HepG2 (cell line): ENCODE data around the gene MTARC1. TPM values are rescaled to one million over a fixed set of nuclear protein-coding genes. Genes with fewer than 3 reads are reported as not detected.

ENCODE experiments used
- ATAC-seq: fragments of 200-7000 bp; cut with Tn5 transposase; 3 replicates; pipeline ENCODE4 v1.9.1; 2020; ENCODE audit warnings: mild to moderate bottlenecking, moderate library complexity
- BruUV-seq: library from RNA; stranded (reverse); fragments of 400-500 nt; replicated peaks from 2 replicates; lab custom pipeline; 2021; lab: Mats Ljungman, UMichigan
- CTCF ChIA-PET: fragments of 300-600 bp; formaldehyde crosslinking; extraction: SDS; loops from one replicate; lab custom pipeline; 2021; ENCODE audit warnings: low total read pairs, inconsistent platforms, low intra/inter-chr PET ratio; lab: Yijun Ruan, JAX
- POLR2A ChIA-PET: fragments of 350-600 bp; sonication (Branson Sonifier 250); formaldehyde crosslinking; loops from one replicate; lab custom pipeline; 2020; ENCODE audit warnings: antibody characterized with exemption, inconsistent platforms; lab: Yijun Ruan, JAX
- DNase-seq: peaks from one replicate; pipeline ENCODE4 v3.0.0-alpha.2; 2015; ENCODE audit warnings: low spot score
- FAIRE-seq: peaks from 3 replicates; lab custom pipeline; 2011; peaks lifted over from hg19 to GRCh38; lab: Jason Lieb, UNC
- H2AFZ ChIP-seq: one replicate; pipeline ENCODE4 v1.6.1; 2011; ENCODE audit warnings: low read length, inconsistent platforms
- H3K27ac ChIP-seq: fragments of 300-600 bp; 3 replicates; pipeline ENCODE4 v1.8.0; 2011; ENCODE audit warnings: mixed run types, mild to moderate bottlenecking, mixed read lengths, low read length, inconsistent platforms; ENCODE audit not compliant: insufficient read depth; ENCODE audit errors: extremely low read length
- H3K27me3 ChIP-seq, 2 experiments: fragments of 200-600 bp in 1 of 2; 2 replicates in 1 of 2; 3 replicates in 1 of 2; pipeline versions ENCODE4 v1.6.0 to v1.8.0; 2011; ENCODE audit warnings: low read length in 2 of 2, mild to moderate bottlenecking in 2 of 2, moderate library complexity in 2 of 2, inconsistent platforms in 1 of 2; ENCODE audit not compliant: insufficient read depth in 2 of 2, control insufficient read depth in 1 of 2
- H3K36me3 ChIP-seq, 2 experiments: fragments of 200-600 bp in 1 of 2; replicated peaks in 1 of 2; 2 replicates in 1 of 2; 3 replicates in 1 of 2; pipeline versions ENCODE4 v1.5.1 to v1.8.0; 2011; ENCODE audit warnings: low read length in 2 of 2, inconsistent platforms in 1 of 2; ENCODE audit not compliant: insufficient read depth in 2 of 2, control insufficient read depth in 1 of 2
- H3K4me1 ChIP-seq: 2 replicates; pipeline ENCODE4 v1.5.1; 2012; ENCODE audit warnings: low read length, inconsistent platforms; ENCODE audit not compliant: insufficient read depth
- H3K4me2 ChIP-seq: 2 replicates; pipeline ENCODE4 v1.6.0; 2011; ENCODE audit warnings: low read depth, low read length, inconsistent platforms
- H3K4me3 ChIP-seq, 3 experiments: fragments of 200-600 bp in 1 of 3; sonication (generic), shearing (Covaris generic) in 1 of 3; replicated peaks in 1 of 3; 2 replicates each; pipeline ENCODE4 v1.5.1; 2011 to 2016; ENCODE audit warnings: low read length in 3 of 3, inconsistent platforms in 2 of 3, low read depth in 2 of 3, mild to moderate bottlenecking in 2 of 3, control low read depth in 1 of 3, mixed read lengths in 1 of 3; ENCODE audit not compliant: insufficient read depth in 1 of 3
- H3K79me2 ChIP-seq: one replicate; pipeline ENCODE4 v1.6.1; 2011; ENCODE audit warnings: low read length, inconsistent platforms; ENCODE audit not compliant: insufficient read depth
- H3K9ac ChIP-seq: 2 replicates; pipeline ENCODE4 v1.6.0; 2011; ENCODE audit warnings: mild to moderate bottlenecking, low read depth, low read length, inconsistent platforms; ENCODE audit not compliant: insufficient read depth
- H3K9me3 ChIP-seq: 2 replicates; pipeline ENCODE4 v1.5.1; 2012; ENCODE audit warnings: mild to moderate bottlenecking, low read length
- H4K20me1 ChIP-seq: 2 replicates; pipeline ENCODE4 v1.6.0; 2011; ENCODE audit warnings: inconsistent platforms, mild to moderate bottlenecking, low read length, moderate library complexity; ENCODE audit not compliant: insufficient read depth
- ATF7 ChIP-seq, 2 experiments: fragments of 450-650 bp in 1 of 2; sonication (generic) in 1 of 2; formaldehyde crosslinking in 1 of 2; IDR thresholded peaks; 2 replicates each; pipeline versions ENCODE4 v1.4.0 to v1.6.1; 2016 to 2020; ENCODE audit warnings: antibody characterized with exemption in 1 of 2, mild to moderate bottlenecking in 1 of 2, missing genetic modification reagents in 1 of 2
- CENPX ChIP-seq: sonication (generic); formaldehyde crosslinking; IDR thresholded peaks from 2 replicates; pipeline ENCODE4 v1.9.0; 2021; ENCODE audit warnings: mild to moderate bottlenecking, missing genetic modification reagents, moderate library complexity
- KMT2B ChIP-seq: IDR thresholded peaks from 2 replicates; pipeline ENCODE4 v1.6.1; 2016; ENCODE audit warnings: missing genetic modification reagents, missing compliant biosample characterization
- MBNL3 ChIP-seq: fragments of 250-450 bp; sonication (Bioruptor Pico); conservative IDR thresholded peaks from 2 replicates; pipeline ENCODE4 v1.8.0; 2022; ENCODE audit warnings: mild to moderate bottlenecking, inconsistent platforms
- MEF2D ChIP-seq: sonication (generic); formaldehyde crosslinking; IDR thresholded peaks from 2 replicates; pipeline ENCODE4 v1.5.1; 2020; ENCODE audit warnings: mild to moderate bottlenecking, missing genetic modification reagents
- PHF5A ChIP-seq: IDR thresholded peaks from one replicate; pipeline ENCODE4 v1.6.1; 2018; ENCODE audit warnings: low read depth, missing genetic modification reagents; ENCODE audit not compliant: unreplicated experiment
- RXRB ChIP-seq: IDR thresholded peaks from 2 replicates; pipeline ENCODE4 v1.6.1; 2016; ENCODE audit warnings: borderline replicate concordance, missing genetic modification reagents, missing compliant biosample characterization
- SIX4 ChIP-seq: sonication (generic); formaldehyde crosslinking; IDR thresholded peaks from 2 replicates; pipeline ENCODE4 v1.4.0; 2020; ENCODE audit warnings: missing genetic modification reagents
- TCF7 ChIP-seq: sonication (generic); IDR thresholded peaks from 2 replicates; pipeline ENCODE4 v1.6.1; 2016; ENCODE audit warnings: antibody characterized with exemption, low read depth
- ZBTB42 ChIP-seq: sonication (generic); formaldehyde crosslinking; IDR thresholded peaks from 2 replicates; pipeline ENCODE4 v1.5.0; 2020; ENCODE audit warnings: mild to moderate bottlenecking, missing genetic modification reagents
- ZNF296 ChIP-seq: sonication (generic); formaldehyde crosslinking; conservative IDR thresholded peaks from 2 replicates; pipeline ENCODE4 v1.5.0; 2020; ENCODE audit warnings: mild to moderate bottlenecking, missing genetic modification reagents
- WGBS: methylation state at CpG from one replicate; pipeline ENCODE4 v1.1.6; 2017; ENCODE audit warnings: low lambda C conversion rate; 5-methylcytosine and 5-hydroxymethylcytosine counted together
- in situ Hi-C: cut with HindIII; loops from 2 replicates; pipeline ENCODE4 v1.10.0; 2017; ENCODE audit warnings: low pct_unique_long_range_greater_than_20kb; ENCODE audit not compliant: extremely low pct_ligation_motif_present
- intact Hi-C: fragments of 100-400 bp; cut with micrococcal nuclease; formaldehyde crosslinking; loops from one replicate; pipeline ENCODE4 v1.10.0; 2022; ENCODE audit not compliant: unreplicated experiment
- polyA plus RNA-seq, 8 experiments: library from polyadenylated mRNA; depleted of rRNA in 3 of 8; stranded (reverse) in 7 of 8; unstranded in 1 of 8; fragments of >200 nt; fragmentation: Illumina TruSeq in 4 of 8; extraction: Trizol in 4 of 8; gene quantifications; 2 replicates each; pipeline versions ENCODE4 v1.2.1 to v1.2.3, GENCODE V29; 2011 to 2016; ENCODE audit warnings: low read depth in 4 of 8, missing spikeins in 1 of 8, mixed read lengths in 1 of 8; ENCODE audit not compliant: insufficient read depth in 1 of 8
- total RNA-seq, 5 experiments: library from RNA; depleted of rRNA; stranded (reverse); fragments of >200 nt; fragmentation: Illumina TruSeq; extraction: Trizol; gene quantifications; 2 replicates each; pipeline ENCODE4 v1.2.3, GENCODE V29; 2016; ENCODE audit warnings: low read depth in 1 of 5
- TF ChIP-seq, protein P1 (sequence below): sonication (generic); formaldehyde crosslinking; IDR thresholded peaks from 2 replicates; pipeline ENCODE4 v1.9.0; 2021; ENCODE audit warnings: missing genetic modification reagents, borderline replicate concordance
- TF ChIP-seq, protein P2 (sequence below): sonication (generic); formaldehyde crosslinking; IDR thresholded peaks from 2 replicates; pipeline ENCODE4 v1.4.0; 2020; ENCODE audit warnings: mild to moderate bottlenecking, missing genetic modification reagents
- TF ChIP-seq, protein P3 (sequence below): sonication (generic); formaldehyde crosslinking; IDR thresholded peaks from 2 replicates; pipeline ENCODE4 v1.5.0; 2020; ENCODE audit warnings: missing genetic modification reagents

Gene MTARC1
- total and polyA plus RNA-seq, 2 of the 13 experiments (the other 11 are each of a cell fraction or from before 2014, with no cell fraction given): 19.4 to 106 TPM

DNA sequence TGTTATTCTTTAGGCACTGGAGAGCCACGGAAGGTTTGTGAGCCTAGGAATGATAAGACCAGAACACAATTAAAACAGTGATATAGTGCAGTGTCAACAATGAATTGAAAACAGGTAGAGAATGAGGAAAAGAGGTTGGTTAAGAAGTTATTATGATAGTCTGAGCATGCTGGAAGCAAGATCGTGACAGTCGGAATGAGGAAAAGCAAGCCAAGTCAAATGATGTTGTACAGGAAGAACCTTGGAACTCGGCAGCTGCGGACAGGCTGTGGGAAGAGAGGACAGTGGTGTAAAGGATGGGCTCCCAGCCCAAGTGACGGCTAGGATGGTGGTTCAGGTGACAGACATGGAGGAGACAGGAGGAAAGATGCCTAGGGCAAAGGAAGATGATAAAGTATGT is 25.6 kb downstream of the MTARC1 start:
- H3K9ac ChIP-seq: no peak overlapping the region
- BruUV-seq: no TSS peak
- no peaks in the 10 kb centered on the region for H3K79me2 ChIP-seq
- H4K20me1 ChIP-seq: no peaks in the 10 kb centered on the region
- 65% methylated on average over 6 of the region's 6 CpGs for WGBS
- no peak for ATAC-seq
- no peaks in the 10 kb centered on the region for H3K27me3 ChIP-seq
- H2AFZ ChIP-seq: no peak overlapping the region
- H3K27ac ChIP-seq: no peak overlapping the region
- no peaks in the 10 kb centered on the region for H3K4me1 ChIP-seq
- H3K4me2 ChIP-seq: no peak overlapping the region
- CTCF ChIA-PET: no interaction called here
- in situ Hi-C loops: no loop called here
- POLR2A ChIA-PET: no interaction called here
- intact Hi-C loops: loop anchor here (5.0 kb wide), 1 partner anchor 390 kb away; no protein-coding TSS in a partner anchor
- no peaks in the 10 kb centered on the region for H3K9me3 ChIP-seq
- no peak overlapping the region for H3K4me3 ChIP-seq
- no peak for TF ChIP-seq CENPX (CRISPR knock-in tag)
- no peak for TF ChIP-seq SIX4 (CRISPR knock-in tag)
- TF ChIP-seq, protein P1, sequence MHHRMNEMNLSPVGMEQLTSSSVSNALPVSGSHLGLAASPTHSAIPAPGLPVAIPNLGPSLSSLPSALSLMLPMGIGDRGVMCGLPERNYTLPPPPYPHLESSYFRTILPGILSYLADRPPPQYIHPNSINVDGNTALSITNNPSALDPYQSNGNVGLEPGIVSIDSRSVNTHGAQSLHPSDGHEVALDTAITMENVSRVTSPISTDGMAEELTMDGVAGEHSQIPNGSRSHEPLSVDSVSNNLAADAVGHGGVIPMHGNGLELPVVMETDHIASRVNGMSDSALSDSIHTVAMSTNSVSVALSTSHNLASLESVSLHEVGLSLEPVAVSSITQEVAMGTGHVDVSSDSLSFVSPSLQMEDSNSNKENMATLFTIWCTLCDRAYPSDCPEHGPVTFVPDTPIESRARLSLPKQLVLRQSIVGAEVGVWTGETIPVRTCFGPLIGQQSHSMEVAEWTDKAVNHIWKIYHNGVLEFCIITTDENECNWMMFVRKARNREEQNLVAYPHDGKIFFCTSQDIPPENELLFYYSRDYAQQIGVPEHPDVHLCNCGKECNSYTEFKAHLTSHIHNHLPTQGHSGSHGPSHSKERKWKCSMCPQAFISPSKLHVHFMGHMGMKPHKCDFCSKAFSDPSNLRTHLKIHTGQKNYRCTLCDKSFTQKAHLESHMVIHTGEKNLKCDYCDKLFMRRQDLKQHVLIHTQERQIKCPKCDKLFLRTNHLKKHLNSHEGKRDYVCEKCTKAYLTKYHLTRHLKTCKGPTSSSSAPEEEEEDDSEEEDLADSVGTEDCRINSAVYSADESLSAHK: no peak
- no peak for TF ChIP-seq PHF5A (CRISPR knock-in tag)
- TF ChIP-seq TCF7: no peak
- peaks cover 7 to 52% of the 10 kb centered on the region in 2 experiments; a peak in 4 of 5 replicates for H3K36me3 ChIP-seq
- FAIRE-seq: no peak
- no peak for DNase-seq

DNA sequence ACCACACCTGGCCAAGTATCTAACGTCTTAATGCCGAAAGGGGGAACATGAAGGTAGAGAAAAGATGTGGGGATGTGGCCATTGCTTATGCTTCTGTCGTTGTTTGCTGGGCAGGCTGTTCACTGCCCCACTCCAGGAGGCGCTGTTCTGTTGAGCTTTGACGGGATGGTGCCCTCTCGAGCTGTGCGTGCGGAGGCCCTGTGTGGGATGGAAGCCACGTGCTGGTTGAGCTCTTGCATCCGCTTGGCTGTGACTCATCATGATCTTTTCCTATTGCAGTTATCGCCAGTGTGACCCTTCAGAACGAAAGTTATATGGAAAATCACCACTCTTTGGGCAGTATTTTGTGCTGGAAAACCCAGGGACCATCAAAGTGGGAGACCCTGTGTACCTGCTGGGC is 26.3 kb downstream of the MTARC1 start:
- ChIA-PET CTCF (no interaction called here), POLR2A (no interaction called here)
- intact Hi-C loops (loop anchor here (5.0 kb wide), 1 partner anchor 389 kb away; no protein-coding TSS in a partner anchor), in situ Hi-C loops (no loop called here)
- DNase-seq: no peak
- no peaks in the 10 kb centered on the region for H3K9me3 ChIP-seq
- no TSS peak for BruUV-seq
- no peak for ATAC-seq
- no peak overlapping the region for H3K4me3 ChIP-seq
- WGBS: 96% methylated on average over 12 of the region's 12 CpGs
- H3K36me3 ChIP-seq: peaks cover 7 to 51% of the 10 kb centered on the region in 2 experiments; a peak in 4 of 5 replicates
- H3K79me2 ChIP-seq: no peaks in the 10 kb centered on the region
- H3K4me2 ChIP-seq: no peak overlapping the region
- FAIRE-seq: no peak
- H3K9ac ChIP-seq: no peak overlapping the region
- H3K4me1 ChIP-seq: no peaks in the 10 kb centered on the region
- no peaks in the 10 kb centered on the region for H3K27me3 ChIP-seq
- no peak overlapping the region for H2AFZ ChIP-seq
- no peak overlapping the region for H3K27ac ChIP-seq
- no peaks in the 10 kb centered on the region for H4K20me1 ChIP-seq
- TF ChIP-seq ZNF296 (CRISPR knock-in tag) (no peak), RXRB (no peak), MEF2D (no peak), ATF7 (IDR thresholded peaks at IDR 0.05) (no peak), ATF7 (CRISPR knock-in tag; IDR thresholded peaks at IDR 0.05) (no peak), ZBTB42 (CRISPR knock-in tag) (no peak), MBNL3 (no peak), KMT2B (no peak)
- TF ChIP-seq, protein P2, sequence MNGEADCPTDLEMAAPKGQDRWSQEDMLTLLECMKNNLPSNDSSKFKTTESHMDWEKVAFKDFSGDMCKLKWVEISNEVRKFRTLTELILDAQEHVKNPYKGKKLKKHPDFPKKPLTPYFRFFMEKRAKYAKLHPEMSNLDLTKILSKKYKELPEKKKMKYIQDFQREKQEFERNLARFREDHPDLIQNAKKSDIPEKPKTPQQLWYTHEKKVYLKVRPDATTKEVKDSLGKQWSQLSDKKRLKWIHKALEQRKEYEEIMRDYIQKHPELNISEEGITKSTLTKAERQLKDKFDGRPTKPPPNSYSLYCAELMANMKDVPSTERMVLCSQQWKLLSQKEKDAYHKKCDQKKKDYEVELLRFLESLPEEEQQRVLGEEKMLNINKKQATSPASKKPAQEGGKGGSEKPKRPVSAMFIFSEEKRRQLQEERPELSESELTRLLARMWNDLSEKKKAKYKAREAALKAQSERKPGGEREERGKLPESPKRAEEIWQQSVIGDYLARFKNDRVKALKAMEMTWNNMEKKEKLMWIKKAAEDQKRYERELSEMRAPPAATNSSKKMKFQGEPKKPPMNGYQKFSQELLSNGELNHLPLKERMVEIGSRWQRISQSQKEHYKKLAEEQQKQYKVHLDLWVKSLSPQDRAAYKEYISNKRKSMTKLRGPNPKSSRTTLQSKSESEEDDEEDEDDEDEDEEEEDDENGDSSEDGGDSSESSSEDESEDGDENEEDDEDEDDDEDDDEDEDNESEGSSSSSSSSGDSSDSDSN (CRISPR knock-in tag): no peak
- TF ChIP-seq, protein P3, sequence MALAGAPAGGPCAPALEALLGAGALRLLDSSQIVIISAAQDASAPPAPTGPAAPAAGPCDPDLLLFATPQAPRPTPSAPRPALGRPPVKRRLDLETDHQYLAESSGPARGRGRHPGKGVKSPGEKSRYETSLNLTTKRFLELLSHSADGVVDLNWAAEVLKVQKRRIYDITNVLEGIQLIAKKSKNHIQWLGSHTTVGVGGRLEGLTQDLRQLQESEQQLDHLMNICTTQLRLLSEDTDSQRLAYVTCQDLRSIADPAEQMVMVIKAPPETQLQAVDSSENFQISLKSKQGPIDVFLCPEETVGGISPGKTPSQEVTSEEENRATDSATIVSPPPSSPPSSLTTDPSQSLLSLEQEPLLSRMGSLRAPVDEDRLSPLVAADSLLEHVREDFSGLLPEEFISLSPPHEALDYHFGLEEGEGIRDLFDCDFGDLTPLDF (CRISPR knock-in tag): no peak
